Liver (tissue), 3 donors: ENCODE measurements around the gene LPGAT1.

Experiments used
- FOXA1 ChIP-seq: IDR thresholded peaks from 2 replicates; pipeline ENCODE4 v1.6.1; 2016; ENCODE audit warnings: antibody characterized with exemption
- JUND ChIP-seq, 2 donors: IDR thresholded peaks; 2 replicates each; pipeline ENCODE4 v1.6.1; 2016; ENCODE audit warnings: antibody characterized with exemption in 2 of 2
- TF ChIP-seq, protein P1 (sequence below): fragments of 150-350 bp; IDR thresholded peaks from 2 replicates; pipeline ENCODE4 v1.5.1; 2017; ENCODE audit warnings: improper control_type of control experiment, low read depth, low read length; ENCODE audit not compliant: missing input control
- TF ChIP-seq, protein P2 (sequence below): IDR thresholded peaks from 2 replicates; pipeline ENCODE4 v1.6.1; 2016; ENCODE audit warnings: antibody characterized with exemption
- TF ChIP-seq, protein P3 (sequence below): IDR thresholded peaks from 2 replicates; pipeline ENCODE4 v1.6.1; 2016; ENCODE audit warnings: antibody characterized with exemption
- donor health status: healthy.
- donor health status: healthy.

DNA sequence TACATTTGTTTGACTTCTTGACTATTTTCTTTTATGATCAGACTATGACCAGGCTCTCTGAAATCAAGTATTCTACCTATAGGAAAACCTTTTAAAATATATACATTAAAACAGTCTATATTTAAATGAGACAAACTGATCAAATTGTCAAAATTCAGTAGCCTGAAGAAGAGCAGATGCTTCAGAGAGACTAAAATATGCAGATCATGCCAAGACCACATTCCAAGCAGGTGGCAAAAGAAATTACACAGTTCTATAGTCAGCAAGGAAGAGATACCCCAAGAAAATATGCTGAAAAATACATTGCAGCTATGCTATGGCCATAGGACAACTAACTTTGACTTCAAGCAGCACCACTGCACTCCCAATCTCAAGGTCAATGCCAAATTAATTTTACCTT, 3.5 kb downstream of the LPGAT1 start:
- TF ChIP-seq, protein P1, sequence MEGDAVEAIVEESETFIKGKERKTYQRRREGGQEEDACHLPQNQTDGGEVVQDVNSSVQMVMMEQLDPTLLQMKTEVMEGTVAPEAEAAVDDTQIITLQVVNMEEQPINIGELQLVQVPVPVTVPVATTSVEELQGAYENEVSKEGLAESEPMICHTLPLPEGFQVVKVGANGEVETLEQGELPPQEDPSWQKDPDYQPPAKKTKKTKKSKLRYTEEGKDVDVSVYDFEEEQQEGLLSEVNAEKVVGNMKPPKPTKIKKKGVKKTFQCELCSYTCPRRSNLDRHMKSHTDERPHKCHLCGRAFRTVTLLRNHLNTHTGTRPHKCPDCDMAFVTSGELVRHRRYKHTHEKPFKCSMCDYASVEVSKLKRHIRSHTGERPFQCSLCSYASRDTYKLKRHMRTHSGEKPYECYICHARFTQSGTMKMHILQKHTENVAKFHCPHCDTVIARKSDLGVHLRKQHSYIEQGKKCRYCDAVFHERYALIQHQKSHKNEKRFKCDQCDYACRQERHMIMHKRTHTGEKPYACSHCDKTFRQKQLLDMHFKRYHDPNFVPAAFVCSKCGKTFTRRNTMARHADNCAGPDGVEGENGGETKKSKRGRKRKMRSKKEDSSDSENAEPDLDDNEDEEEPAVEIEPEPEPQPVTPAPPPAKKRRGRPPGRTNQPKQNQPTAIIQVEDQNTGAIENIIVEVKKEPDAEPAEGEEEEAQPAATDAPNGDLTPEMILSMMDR = no peak
- TF ChIP-seq FOXA1 = no peak
- TF ChIP-seq, protein P2, sequence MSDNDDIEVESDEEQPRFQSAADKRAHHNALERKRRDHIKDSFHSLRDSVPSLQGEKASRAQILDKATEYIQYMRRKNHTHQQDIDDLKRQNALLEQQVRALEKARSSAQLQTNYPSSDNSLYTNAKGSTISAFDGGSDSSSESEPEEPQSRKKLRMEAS = no peak
- TF ChIP-seq, protein P3, sequence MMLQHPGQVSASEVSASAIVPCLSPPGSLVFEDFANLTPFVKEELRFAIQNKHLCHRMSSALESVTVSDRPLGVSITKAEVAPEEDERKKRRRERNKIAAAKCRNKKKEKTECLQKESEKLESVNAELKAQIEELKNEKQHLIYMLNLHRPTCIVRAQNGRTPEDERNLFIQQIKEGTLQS = no peak
- TF ChIP-seq JUND (IDR thresholded peaks at IDR 0.05) = no peak
